PC-3 (cell line): Measurements from ENCODE around the gene MTCH1. TPM values are rescaled to one million over a fixed set of nuclear protein-coding genes. Genes with fewer than 3 reads are reported as not detected.

Source experiments
- ATAC-seq: fragments of 200-7000 bp; cut with Tn5 transposase; 2 replicates; pipeline ENCODE4 v1.9.1; 2020; ENCODE audit warnings: mild to moderate bottlenecking, moderate library complexity
- BruUV-seq: library from RNA; stranded (reverse); fragments of 400-500 nt; replicated peaks from 2 replicates; lab custom pipeline; 2021; lab: Mats Ljungman, UMichigan
- CTCF ChIA-PET: fragments of 300-600 bp; sonication (Branson Sonifier 250); formaldehyde crosslinking; loops from one replicate; lab custom pipeline; 2022; ENCODE audit warnings: antibody characterized with exemption; lab: Charles Lee
- POLR2A ChIA-PET: fragments of 300-600 bp; sonication (Branson Sonifier 250); formaldehyde crosslinking; loops from one replicate; lab custom pipeline; 2022; ENCODE audit warnings: antibody characterized with exemption; ENCODE audit not compliant: unreplicated experiment; lab: Charles Lee
- DNase-seq: peaks from one replicate; pipeline ENCODE4 v3.0.0-alpha.2; 2015
- H2AFZ ChIP-seq: fragments of 300-600 bp; sonication (generic); 2 replicates; pipeline ENCODE4 v1.6.0; 2016; ENCODE audit warnings: antibody characterized with exemption, low read length
- H3F3A ChIP-seq: fragments of 300-600 bp; sonication (generic); one replicate; pipeline ENCODE4 v1.6.0; 2017; ENCODE audit warnings: antibody characterized with exemption, low read length, control low read depth, mild to moderate bottlenecking; ENCODE audit not compliant: unreplicated experiment
- H3K27ac ChIP-seq: fragments of 300-600 bp; sonication (generic); 2 replicates; pipeline ENCODE4 v1.5.1; 2016; ENCODE audit warnings: mild to moderate bottlenecking, low read length
- H3K27me3 ChIP-seq: fragments of 300-600 bp; sonication (generic); 2 replicates; pipeline ENCODE4 v1.6.1; 2016; ENCODE audit warnings: low read length, mixed read lengths
- H3K36me3 ChIP-seq: fragments of 300-600 bp; sonication (generic); 2 replicates; pipeline ENCODE4 v1.6.1; 2016; ENCODE audit warnings: low read depth, mixed run types, low read length, mixed read lengths
- H3K4me1 ChIP-seq: fragments of 300-600 bp; sonication (generic); 2 replicates; pipeline ENCODE4 v1.5.1; 2016; ENCODE audit warnings: low read length; ENCODE audit not compliant: insufficient read depth
- H3K4me2 ChIP-seq: fragments of 300-600 bp; sonication (generic); 2 replicates; pipeline ENCODE4 v1.6.0; 2016; ENCODE audit warnings: low read length
- H3K4me3 ChIP-seq: fragments of 300-600 bp; sonication (generic); 2 replicates; pipeline ENCODE4 v1.5.1; 2016; ENCODE audit warnings: mild to moderate bottlenecking, low read length, mixed read lengths
- H3K79me2 ChIP-seq: fragments of 300-600 bp; sonication (generic); 2 replicates; pipeline ENCODE4 v1.6.1; 2017; ENCODE audit warnings: low read length, mixed read lengths
- H3K9ac ChIP-seq: fragments of 300-600 bp; sonication (generic); 2 replicates; pipeline ENCODE4 v1.6.0; 2016; ENCODE audit warnings: mild to moderate bottlenecking, low read length
- H3K9me2 ChIP-seq: fragments of 300-600 bp; sonication (generic); replicated peaks from 2 replicates; pipeline ENCODE4 v1.6.1; 2016; ENCODE audit warnings: mixed run types, low read length, mixed read lengths
- H3K9me3 ChIP-seq: fragments of 300-600 bp; sonication (generic); 2 replicates; pipeline ENCODE4 v1.6.1; 2016; ENCODE audit warnings: low read length, mixed read lengths
- H4K20me1 ChIP-seq: fragments of 300-600 bp; sonication (generic); 2 replicates; pipeline ENCODE4 v1.6.1; 2016; ENCODE audit warnings: low read length, mixed read lengths
- CTCF ChIP-seq: fragments of 300-600 bp; sonication (generic); conservative IDR thresholded peaks from 2 replicates; pipeline ENCODE4 v1.5.1; 2017; ENCODE audit warnings: antibody characterized with exemption, low read depth, mild to moderate bottlenecking, low read length
- EZH2 ChIP-seq: fragments of 300-600 bp; sonication (generic); IDR thresholded peaks from one replicate; pipeline ENCODE4 v1.6.1; 2017; ENCODE audit warnings: antibody characterized with exemption, mild to moderate bottlenecking, low read length; ENCODE audit not compliant: unreplicated experiment
- EZH2phosphoT487 ChIP-seq: fragments of 300-600 bp; sonication (generic); IDR thresholded peaks from 2 replicates; pipeline ENCODE4 v1.6.1; 2018; ENCODE audit warnings: mild to moderate bottlenecking, antibody characterized with exemption, low read length, borderline replicate concordance
- intact Hi-C: fragments of 100-400 bp; cut with micrococcal nuclease; formaldehyde crosslinking; loops from 2 replicates; pipeline ENCODE4 v1.9.0; 2023
- total RNA-seq: library from RNA; depleted of rRNA; stranded (reverse); fragments of >200 nt; gene quantifications from 2 replicates; pipeline ENCODE4 v1.2.3, GENCODE V29; 2014

The MTCH1 gene
- total RNA-seq, 1 experiment from 2014 or later: 253 TPM

- Histone ChIP-seq H3K9me2 (no peaks in the 10 kb centered on the region), H3F3A (no peaks in the 10 kb centered on the region), H2AFZ (no peak overlapping the region), H3K27ac (no peak overlapping the region), H3K4me2 (no peak overlapping the region), H4K20me1 (no peaks in the 10 kb centered on the region), H3K36me3 (no peaks in the 10 kb centered on the region), H3K27me3 (no peaks in the 10 kb centered on the region), H3K4me1 (peaks cover 14% of the 10 kb centered on the region), H3K79me2 (no peaks in the 10 kb centered on the region), H3K9me3 (no peaks in the 10 kb centered on the region), H3K9ac (no peak overlapping the region), H3K4me3 (no peak overlapping the region)
- no TSS peak for BruUV-seq
- ATAC-seq (no peak), DNase-seq (no peak)
- TF ChIP-seq EZH2phosphoT487: no peak
- no peak for TF ChIP-seq CTCF
- TF ChIP-seq EZH2: no peak
- POLR2A ChIA-PET: no interaction called here
- intact Hi-C loops: no loop called here
- CTCF ChIA-PET: no interaction called here
Observed at GRCh38 chr6:36934901-36935300, 51.1 kb downstream of the MTCH1 start.

GRCh38 chr6:36933519-36933918, 52.5 kb downstream of the MTCH1 start:
- Histone ChIP-seq H3K9me2 (no peaks in the 10 kb centered on the region), H3K4me2 (no peak overlapping the region)
- no peak for DNase-seq

More at GRCh38 chr6:36933519-36933918, 52.5 kb downstream of the MTCH1 start:
- peaks cover 23% of the 10 kb centered on the region for H3K4me1 ChIP-seq
- no peak overlapping the region for H3K4me3 ChIP-seq
- H3K27me3 ChIP-seq: no peaks in the 10 kb centered on the region
- H4K20me1 ChIP-seq: no peaks in the 10 kb centered on the region
- no peaks in the 10 kb centered on the region for H3K9me3 ChIP-seq
- ChIA-PET CTCF (no interaction called here), POLR2A (no interaction called here)
- H3K36me3 ChIP-seq: no peaks in the 10 kb centered on the region
- no TSS peak for BruUV-seq
- no peak for TF ChIP-seq EZH2
- TF ChIP-seq EZH2phosphoT487: no peak
- no peak for TF ChIP-seq CTCF
- no peak overlapping the region for H3K9ac ChIP-seq
- no peak for ATAC-seq
- peaks cover 3% of the 10 kb centered on the region for H3F3A ChIP-seq
- H3K79me2 ChIP-seq: no peaks in the 10 kb centered on the region
- intact Hi-C loops: no loop called here
- H3K27ac ChIP-seq: no peak overlapping the region
- H2AFZ ChIP-seq: no peak overlapping the region
